Measurements from ENCODE around the gene PTPRT. TPM values are rescaled to one million over a fixed set of nuclear protein-coding genes. Genes with fewer than 3 reads are reported as not detected.

Gene PTPRT
- total and polyA plus RNA-seq, 10 of the 15 experiments (the other 5 are each of a cell fraction or from before 2014, with no cell fraction given) = not detected

DNA sequence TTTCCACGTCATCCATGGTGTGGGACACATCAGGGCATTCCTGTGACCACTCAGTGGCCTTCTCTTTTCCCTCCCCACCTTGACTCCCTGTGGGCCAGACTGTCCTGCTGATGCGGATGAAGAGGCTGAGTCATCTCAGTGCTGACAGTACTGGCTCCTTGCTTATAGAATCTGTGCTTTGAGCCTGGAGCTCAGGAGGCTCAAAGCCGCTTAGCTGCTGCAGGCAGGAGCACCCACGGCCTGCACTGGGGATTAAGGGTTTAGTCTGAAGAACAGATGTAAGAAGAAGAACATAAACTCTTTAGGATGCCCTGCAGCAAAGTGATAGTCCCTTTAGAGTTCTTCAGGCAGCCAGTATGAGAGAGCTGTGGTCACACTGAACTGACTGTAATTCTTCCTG lies 929.5 kb downstream of the PTPRT start (continued):
- TF ChIP-seq, protein P1, sequence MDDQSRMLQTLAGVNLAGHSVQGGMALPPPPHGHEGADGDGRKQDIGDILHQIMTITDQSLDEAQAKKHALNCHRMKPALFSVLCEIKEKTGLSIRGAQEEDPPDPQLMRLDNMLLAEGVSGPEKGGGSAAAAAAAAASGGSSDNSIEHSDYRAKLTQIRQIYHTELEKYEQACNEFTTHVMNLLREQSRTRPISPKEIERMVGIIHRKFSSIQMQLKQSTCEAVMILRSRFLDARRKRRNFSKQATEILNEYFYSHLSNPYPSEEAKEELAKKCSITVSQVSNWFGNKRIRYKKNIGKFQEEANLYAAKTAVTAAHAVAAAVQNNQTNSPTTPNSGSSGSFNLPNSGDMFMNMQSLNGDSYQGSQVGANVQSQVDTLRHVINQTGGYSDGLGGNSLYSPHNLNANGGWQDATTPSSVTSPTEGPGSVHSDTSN (IDR thresholded peaks at IDR 0.05; ENCODE audit: insufficient replicate concordance, low read depth, low read length) = no peak
- TF ChIP-seq SIX5 (IDR thresholded peaks at IDR 0.05; ENCODE audit: low read depth, low read length, severe bottlenecking) (no peak), SMAD1 (IDR thresholded peaks at IDR 0.05; ENCODE audit: low read depth, partially characterized antibody) (no peak)
- TF ChIP-seq, protein P2, sequence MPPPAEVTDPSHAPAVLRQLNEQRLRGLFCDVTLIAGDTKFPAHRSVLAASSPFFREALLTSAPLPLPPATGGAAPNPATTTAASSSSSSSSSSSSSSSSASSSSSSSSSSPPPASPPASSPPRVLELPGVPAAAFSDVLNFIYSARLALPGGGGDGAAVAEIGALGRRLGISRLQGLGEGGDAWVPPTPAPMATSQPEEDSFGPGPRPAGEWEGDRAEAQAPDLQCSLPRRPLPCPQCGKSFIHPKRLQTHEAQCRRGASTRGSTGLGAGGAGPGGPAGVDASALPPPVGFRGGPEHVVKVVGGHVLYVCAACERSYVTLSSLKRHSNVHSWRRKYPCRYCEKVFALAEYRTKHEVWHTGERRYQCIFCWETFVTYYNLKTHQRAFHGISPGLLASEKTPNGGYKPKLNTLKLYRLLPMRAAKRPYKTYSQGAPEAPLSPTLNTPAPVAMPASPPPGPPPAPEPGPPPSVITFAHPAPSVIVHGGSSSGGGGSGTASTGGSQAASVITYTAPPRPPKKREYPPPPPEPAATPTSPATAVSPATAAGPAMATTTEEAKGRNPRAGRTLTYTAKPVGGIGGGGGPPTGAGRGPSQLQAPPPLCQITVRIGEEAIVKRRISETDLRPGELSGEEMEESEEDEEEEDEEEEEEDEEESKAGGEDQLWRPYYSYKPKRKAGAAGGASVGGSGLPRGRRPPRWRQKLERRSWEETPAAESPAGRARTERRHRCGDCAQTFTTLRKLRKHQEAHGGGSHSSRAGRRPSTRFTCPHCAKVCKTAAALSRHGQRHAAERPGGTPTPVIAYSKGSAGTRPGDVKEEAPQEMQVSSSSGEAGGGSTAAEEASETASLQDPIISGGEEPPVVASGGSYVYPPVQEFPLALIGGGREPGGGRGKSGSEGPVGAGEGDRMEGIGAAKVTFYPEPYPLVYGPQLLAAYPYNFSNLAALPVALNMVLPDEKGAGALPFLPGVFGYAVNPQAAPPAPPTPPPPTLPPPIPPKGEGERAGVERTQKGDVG (CRISPR knock-in tag; IDR thresholded peaks at IDR 0.05) = no peak

DNA sequence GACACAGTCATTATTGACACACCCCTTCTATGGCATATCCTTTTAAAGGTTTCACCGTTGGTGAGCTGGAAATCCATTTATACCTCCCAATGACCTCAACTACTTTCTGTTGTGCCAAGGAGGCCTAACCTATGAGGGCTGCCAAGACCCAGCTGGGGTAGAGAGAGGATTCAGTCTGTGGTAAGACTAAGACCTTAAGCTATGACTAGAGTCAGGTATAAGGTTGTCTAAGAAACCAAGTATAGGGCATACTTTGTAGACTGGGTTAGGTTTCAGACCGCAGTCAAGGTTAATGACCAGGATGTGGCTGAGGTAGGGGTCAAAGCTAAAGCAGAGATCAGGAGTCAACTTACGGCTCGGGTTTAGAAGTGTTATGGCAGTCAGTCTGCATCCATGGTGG lies 930.3 kb downstream of the PTPRT start:
- Histone ChIP-seq H4K20me1 (ENCODE audit: control insufficient read depth, insufficient read depth) (no peaks in the 10 kb centered on the region), H3K4me2 (ENCODE audit: control insufficient read depth, insufficient read depth) (no peak overlapping the region), H3K9ac (ENCODE audit: control insufficient read depth, insufficient read depth, low read length) (no peak overlapping the region), H3K27me3 (replicated peaks in 1 of 2; ENCODE audit: control insufficient read depth in 2 of 2, insufficient read depth in 2 of 2, low read length in 1 of 2) (no peaks in the 10 kb centered on the region), H2AFZ (ENCODE audit: control insufficient read depth, low read depth, low read length) (no peak overlapping the region), H3K36me3 (ENCODE audit: control insufficient read depth in 2 of 2, insufficient read depth in 2 of 2, low read length in 1 of 2) (no peaks in the 10 kb centered on the region), H3K79me2 (ENCODE audit: control insufficient read depth, insufficient read depth, low read length) (no peaks in the 10 kb centered on the region), H3K4me3 (no peak overlapping the region), H3K27ac (ENCODE audit: control insufficient read depth, insufficient read depth) (no peak overlapping the region), H3K9me3 (replicated peaks; ENCODE audit: control insufficient read depth, insufficient read depth, low read length) (no peaks in the 10 kb centered on the region), H3K4me1 (ENCODE audit: control insufficient read depth, insufficient read depth, low read length) (no peaks in the 10 kb centered on the region)
- in situ Hi-C loops (cut with MboI) = no loop called here
- DNase-seq (ENCODE audit: low read depth, low spot score) (no peak), ATAC-seq (no peak), FAIRE-seq (no peak)
- intact Hi-C loops (cut with micrococcal nuclease; ENCODE audit: unreplicated experiment) = no loop called here
- no TSS peak for BruUV-seq (replicated peaks)
- ChIA-PET POLR2A (no interaction called here), CTCF (no interaction called here), RAD21 (ENCODE audit: unreplicated experiment) (no interaction called here), SMC1A (ENCODE audit: uncharacterized antibody, unreplicated experiment) (no interaction called here)
- 25% methylated on average over 4 of the region's 4 CpGs for WGBS (ENCODE audit: insufficient coverage, insufficient replicate concordance, low lambda C conversion rate, missing lambda C conversion rate)
- TF ChIP-seq HCFC1 (IDR thresholded peaks at IDR 0.05; ENCODE audit: low read length) (no peak), GABPA (IDR thresholded peaks at IDR 0.05; ENCODE audit: low read depth) (no peak), PAX5 (IDR thresholded peaks at IDR 0.05; ENCODE audit: borderline replicate concordance, low read depth, low read length) (no peak), JUND (IDR thresholded peaks at IDR 0.05; ENCODE audit: low read depth, low read length) (no peak), LARP7 (IDR thresholded peaks at IDR 0.05) (no peak), YY1 (IDR thresholded peaks at IDR 0.05; ENCODE audit: low read depth, low read length) (no peak), HDAC6 (IDR thresholded peaks at IDR 0.05; ENCODE audit: unreplicated experiment) (no peak), EP300 (IDR thresholded peaks at IDR 0.05; ENCODE audit: borderline replicate concordance in 1 of 2, control insufficient read depth in 1 of 2, low read depth in 2 of 2, low read length in 2 of 2) (no peak), BHLHE40 (IDR thresholded peaks at IDR 0.05; ENCODE audit: borderline replicate concordance in 1 of 2, low read depth in 2 of 2, low read length in 1 of 2) (no peak), CBX5 (IDR thresholded peaks at IDR 0.05; ENCODE audit: low read depth) (no peak)
- TF ChIP-seq, protein P3, sequence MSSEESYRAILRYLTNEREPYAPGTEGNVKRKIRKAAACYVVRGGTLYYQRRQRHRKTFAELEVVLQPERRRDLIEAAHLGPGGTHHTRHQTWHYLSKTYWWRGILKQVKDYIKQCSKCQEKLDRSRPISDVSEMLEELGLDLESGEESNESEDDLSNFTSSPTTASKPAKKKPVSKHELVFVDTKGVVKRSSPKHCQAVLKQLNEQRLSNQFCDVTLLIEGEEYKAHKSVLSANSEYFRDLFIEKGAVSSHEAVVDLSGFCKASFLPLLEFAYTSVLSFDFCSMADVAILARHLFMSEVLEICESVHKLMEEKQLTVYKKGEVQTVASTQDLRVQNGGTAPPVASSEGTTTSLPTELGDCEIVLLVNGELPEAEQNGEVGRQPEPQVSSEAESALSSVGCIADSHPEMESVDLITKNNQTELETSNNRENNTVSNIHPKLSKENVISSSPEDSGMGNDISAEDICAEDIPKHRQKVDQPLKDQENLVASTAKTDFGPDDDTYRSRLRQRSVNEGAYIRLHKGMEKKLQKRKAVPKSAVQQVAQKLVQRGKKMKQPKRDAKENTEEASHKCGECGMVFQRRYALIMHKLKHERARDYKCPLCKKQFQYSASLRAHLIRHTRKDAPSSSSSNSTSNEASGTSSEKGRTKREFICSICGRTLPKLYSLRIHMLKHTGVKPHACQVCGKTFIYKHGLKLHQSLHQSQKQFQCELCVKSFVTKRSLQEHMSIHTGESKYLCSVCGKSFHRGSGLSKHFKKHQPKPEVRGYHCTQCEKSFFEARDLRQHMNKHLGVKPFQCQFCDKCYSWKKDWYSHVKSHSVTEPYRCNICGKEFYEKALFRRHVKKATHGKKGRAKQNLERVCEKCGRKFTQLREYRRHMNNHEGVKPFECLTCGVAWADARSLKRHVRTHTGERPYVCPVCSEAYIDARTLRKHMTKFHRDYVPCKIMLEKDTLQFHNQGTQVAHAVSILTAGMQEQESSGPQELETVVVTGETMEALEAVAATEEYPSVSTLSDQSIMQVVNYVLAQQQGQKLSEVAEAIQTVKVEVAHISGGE (CRISPR knock-in tag; IDR thresholded peaks at IDR 0.05) = no peak
